GM21423 (cell line): Measurements from ENCODE around the gene SCUBE1.

ENCODE experiments used
- ATAC-seq: cut with Tn5 transposase; IDR thresholded peaks from one replicate; pipeline ENCODE4 v1.9.1; 2021; ENCODE audit warnings: mild to moderate bottlenecking, moderate library complexity; ENCODE audit not compliant: unreplicated experiment

SCUBE1 gene

GRCh38 chr22:43262990-43263644 lies 80.1 kb downstream of the SCUBE1 start:
- ATAC-seq, result no peak

GRCh38 chr22:43260331-43261231 lies 82.6 kb downstream of the SCUBE1 start:
- ATAC-seq, result no peak

- ATAC-seq, result no peak
Observed at GRCh38 chr22:43257961-43258360, 85.2 kb downstream of the SCUBE1 start.

GRCh38 chr22:43257549-43257948 lies 85.6 kb downstream of the SCUBE1 start:
- no peak for ATAC-seq

- ATAC-seq, result no peak
Observed at GRCh38 chr22:43256976-43257545, 86.1 kb downstream of the SCUBE1 start.

DNA sequence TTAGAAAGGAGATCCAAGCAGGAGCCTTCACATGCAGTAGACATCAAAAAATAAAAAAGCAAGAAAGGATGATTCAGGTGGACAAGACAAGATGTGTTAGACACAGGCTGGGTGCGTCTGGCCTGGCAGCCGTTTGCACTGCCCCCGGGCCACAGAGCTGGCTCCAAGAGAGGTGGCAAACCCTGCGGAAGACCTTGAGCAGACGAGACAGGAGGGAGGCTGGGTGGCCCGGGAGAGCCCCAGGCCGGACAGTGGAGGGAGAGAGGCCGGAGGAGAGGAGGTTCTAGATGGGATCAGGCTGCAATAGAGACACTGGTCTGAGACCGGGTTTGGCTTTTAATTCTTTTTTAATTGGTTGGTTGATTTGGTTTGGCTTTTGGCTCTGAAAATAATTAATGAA lies 86.6 kb downstream of the SCUBE1 start:
- ATAC-seq, result no peak

DNA sequence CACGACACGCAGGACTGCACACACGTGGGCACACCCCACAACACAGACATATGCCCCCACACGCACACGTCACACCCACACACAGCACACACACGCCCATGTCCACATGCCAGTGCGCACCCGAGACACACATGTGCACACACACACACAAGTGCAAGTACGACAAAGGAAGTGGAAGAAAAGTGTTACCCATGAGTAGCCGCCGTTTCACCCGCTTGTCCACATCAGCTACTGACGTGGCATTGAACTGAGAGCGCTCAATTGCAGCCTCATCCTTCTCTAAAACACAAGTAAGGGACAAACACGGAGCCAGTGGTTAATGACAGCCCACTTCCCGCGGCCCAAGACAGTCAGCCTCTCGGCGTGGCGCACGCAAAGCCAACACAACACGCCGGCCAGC lies 87.9 kb downstream of the SCUBE1 start:
- no peak for ATAC-seq

DNA sequence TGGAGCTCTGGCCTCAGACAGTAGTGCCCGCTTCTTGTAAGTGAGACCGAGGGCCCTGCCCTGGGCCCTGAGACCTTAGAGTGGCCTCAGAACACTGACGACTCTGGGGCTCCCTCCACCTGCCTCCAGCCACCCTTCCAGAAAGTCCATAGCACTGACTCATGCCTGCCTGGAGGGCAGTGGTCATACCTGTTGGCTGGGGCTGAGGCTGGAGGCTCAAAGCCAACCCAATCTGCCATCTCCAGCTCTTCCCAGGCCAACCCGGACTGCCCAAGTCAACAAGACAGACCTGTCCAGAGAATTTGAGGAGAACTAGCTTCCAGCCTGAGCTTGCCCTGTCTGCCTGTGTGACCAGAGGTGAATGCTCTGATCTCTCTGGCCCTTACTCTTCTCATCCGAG lies 89.3 kb downstream of the SCUBE1 start:
- no peak for ATAC-seq

DNA sequence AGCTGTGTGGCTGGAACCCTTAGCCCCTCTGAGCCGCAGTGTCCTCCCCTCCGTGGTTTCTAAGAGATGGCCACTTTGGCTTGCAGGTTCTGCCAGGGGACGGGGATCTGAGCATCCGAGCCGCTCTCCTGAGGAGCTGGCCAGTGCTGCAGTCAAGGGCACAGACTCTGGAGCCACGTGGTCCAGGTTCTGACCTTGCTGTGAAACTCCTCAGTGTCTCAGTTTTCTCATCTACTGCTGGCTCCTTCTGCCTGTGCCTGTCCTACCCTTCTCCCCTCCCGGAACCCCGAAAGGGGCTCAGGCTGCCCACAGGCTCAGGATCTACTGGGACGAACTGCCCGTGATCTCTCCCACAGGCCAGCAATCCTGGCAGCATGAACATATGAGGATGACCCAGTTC lies 90.9 kb downstream of the SCUBE1 start:
- ATAC-seq, result no peak

- no peak for ATAC-seq
Observed at GRCh38 chr22:43249789-43250471, 93.2 kb downstream of the SCUBE1 start.

- no peak for ATAC-seq
Observed at GRCh38 chr22:43247546-43248260, 95.5 kb downstream of the SCUBE1 start.

DNA sequence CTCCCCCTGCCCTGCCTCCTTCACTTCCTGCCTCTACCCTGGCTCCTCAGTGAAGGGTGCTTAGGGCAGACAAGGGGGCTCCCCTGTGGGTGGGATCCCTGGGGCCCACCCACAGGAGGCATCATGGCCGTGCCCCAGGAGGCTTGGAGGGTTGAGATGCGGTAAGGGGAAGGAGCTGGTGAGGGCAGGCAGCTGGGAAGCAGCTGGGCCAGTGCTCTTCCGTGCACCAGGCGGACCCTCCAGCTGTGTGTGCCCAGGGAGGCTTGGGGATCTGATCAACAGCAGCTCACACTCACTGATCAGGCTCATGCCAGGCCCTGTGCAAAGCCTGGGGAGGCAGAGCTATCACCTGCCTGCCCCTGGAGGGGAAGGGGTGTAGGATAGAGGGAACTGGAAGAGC lies 97.0 kb downstream of the SCUBE1 start:
- ATAC-seq, result no peak

GRCh38 chr22:43245717-43246116 lies 97.5 kb downstream of the SCUBE1 start:
- ATAC-seq, result no peak

DNA sequence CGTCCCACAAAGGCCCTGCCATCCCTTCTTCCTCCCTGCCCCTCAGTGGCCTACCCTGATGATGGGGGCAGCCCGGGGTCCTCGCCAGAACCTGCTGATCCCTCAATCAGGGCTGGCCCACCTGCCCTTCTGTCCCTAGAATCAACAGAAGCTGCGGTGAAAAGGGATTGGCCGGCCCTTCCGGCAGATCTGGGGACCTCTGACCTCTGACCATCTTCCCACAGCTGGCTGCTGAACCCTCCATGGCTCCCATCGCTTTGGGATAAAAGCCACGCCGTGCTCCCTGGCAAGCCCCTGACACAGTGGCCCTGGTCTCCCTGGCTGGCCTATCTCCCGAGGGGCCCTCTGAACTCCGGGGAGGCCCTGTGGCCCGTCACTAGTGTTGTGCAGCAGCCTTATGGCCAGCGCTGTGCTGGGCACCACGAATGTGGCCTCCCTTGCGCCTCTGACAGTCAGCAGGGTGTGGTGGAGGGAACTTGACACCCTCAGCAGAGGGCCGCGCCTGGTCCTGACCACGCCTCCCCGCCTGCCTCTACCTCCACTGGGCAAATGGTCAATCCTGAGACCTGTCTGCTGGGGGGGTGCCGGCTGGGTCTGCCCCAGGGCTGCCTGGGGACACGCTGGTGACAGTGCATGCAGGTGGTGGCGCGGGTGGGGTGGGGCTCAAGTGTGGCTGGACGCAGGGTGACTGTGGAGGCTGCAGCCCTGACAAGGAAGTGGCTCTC lies 98.2 kb downstream of the SCUBE1 start:
- ATAC-seq, result no peak

DNA sequence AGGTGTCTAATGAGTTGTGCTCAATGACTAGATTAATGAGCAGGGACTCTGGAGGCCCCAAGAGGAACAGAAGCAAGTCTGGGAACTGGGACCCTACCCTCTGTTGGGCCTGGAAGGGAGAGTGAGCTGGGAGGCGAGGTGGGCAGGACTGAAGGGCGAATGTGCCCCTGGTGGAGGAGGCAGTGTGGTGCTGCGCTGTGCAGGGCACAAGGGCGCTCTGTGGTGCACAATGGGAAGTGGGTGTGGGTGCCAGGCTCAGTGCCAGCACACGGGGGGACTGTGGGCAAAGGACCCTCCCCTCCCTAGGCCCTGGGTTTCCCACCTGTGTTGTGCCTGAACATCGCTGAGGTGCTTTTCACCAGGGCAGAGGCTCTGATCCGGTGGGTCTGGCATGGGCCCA lies 98.8 kb downstream of the SCUBE1 start:
- no peak for ATAC-seq

- ATAC-seq, result no peak
Observed at GRCh38 chr22:43243324-43243723, 99.8 kb downstream of the SCUBE1 start.

DNA sequence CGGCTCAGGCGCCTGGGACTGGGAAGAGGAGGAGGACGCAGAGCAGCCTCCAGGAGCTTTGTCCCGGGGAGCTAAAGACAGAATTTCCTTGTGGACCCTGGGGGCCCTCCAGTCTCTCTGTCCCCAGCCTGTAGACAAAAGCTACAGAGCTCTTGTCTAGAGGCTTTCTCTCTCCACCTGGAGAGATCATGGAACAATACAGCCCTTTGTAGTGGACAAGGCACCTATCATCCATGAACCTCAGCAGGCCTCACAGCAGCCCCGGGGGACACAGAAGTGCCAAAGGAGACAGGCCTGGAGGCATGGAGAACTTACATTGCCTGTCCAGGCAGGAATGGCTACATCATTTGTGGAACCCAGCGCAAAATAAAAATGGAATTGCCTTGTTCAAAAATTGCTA lies 100.5 kb downstream of the SCUBE1 start:
- no peak for ATAC-seq

DNA sequence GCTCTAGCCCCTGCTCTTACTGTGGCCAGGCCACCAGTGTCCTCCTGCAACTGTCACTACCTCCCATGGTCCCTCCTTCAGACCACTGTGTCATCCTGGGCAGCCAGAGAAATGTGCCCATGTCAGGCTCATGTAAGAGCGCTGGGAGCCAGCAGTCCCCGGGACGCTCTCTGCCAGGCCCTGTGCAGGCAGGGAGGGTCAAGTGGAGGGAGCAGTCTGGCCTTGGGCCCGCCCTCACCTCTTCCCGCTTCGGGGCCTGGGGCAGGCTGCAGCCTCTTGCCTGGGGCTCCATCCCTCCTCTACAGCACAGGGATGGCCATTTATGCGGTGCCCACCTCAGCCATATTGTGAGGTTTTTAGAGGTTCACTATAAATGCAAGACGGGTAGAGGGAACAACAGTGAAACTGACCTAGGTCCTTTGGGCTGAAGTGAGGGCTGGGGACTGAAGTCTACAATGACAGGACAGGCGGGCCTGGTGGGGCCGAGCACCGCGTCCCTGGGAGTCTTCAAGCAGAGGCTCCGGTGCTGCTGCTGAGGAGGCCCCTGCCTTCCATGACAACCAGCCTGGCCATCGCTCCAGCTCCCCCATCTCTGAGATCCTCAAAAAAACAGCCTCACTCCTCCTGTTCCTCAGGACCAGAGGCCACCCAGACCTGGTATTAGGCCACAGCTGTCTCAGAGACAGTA lies 101.3 kb downstream of the SCUBE1 start:
- ATAC-seq, result no peak

- no peak for ATAC-seq
Observed at GRCh38 chr22:43241138-43241597, 102.0 kb downstream of the SCUBE1 start.
